Panc1 (cell line): ENCODE results near the gene FES.

Source experiments
- CTCF ChIP-seq: fragments of 450-650 bp; IDR thresholded peaks from 2 replicates; pipeline ENCODE4 v1.5.1; 2017; ENCODE audit warnings: mild to moderate bottlenecking
- POLR2AphosphoS5 ChIP-seq: IDR thresholded peaks from 2 replicates; pipeline ENCODE4 v1.6.1; 2012; ENCODE audit warnings: mild to moderate bottlenecking, low read depth, low read length, moderate library complexity

GRCh38 chr15:90857337-90857736 lies 27.0 kb upstream of the FES start:
- TF ChIP-seq POLR2AphosphoS5 (no peak), CTCF (no peak)
